GM18870 (cell line): ENCODE data around the gene GDNF.

ENCODE experiments used
- ATAC-seq: cut with Tn5 transposase; IDR thresholded peaks from one replicate; pipeline ENCODE4 v1.9.1; 2021; ENCODE audit warnings: moderate library complexity; ENCODE audit not compliant: unreplicated experiment

GDNF gene

DNA sequence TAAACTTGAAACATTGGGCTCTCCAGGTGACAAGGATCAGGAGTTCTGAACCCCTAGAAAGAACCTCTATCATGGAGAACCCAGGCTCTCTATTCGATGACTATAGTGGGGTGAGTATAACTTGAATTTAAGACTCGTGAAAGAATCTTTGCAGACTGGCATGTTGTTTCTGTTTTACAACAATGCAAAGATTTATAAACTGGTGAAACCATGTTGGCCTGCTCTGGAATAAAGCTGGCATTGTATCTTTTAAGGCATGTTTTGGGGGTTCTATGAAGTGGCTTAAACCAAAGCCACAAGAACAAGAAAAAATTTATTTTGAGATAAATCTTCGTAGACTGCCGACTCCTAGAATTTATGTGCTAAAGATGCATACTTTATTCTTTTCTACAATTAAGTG is 9.8 kb upstream of the GDNF start:
- ATAC-seq = no peak

DNA sequence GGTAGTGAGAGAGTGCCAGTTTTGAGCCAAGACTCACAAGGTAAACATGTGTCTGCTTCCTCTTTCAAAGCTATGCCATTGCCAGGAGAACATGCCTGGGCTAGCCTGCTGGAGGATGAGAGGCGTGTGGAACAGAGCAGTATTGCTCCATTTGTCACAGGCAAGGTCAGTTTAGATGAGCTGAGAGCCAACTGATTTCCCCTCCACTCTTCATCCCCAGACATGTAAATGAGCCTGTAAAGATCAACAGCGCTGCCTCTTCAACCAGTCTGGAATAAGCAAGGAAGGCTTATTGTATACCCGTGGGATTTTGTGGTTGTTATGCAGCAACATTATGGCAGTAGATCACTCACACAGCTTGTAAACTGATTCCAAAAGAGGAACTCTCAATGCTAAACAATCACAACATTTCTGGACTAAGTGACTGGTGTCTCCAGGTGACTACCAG is 8.2 kb upstream of the GDNF start:
- peak; percentile 66 for ATAC-seq

DNA sequence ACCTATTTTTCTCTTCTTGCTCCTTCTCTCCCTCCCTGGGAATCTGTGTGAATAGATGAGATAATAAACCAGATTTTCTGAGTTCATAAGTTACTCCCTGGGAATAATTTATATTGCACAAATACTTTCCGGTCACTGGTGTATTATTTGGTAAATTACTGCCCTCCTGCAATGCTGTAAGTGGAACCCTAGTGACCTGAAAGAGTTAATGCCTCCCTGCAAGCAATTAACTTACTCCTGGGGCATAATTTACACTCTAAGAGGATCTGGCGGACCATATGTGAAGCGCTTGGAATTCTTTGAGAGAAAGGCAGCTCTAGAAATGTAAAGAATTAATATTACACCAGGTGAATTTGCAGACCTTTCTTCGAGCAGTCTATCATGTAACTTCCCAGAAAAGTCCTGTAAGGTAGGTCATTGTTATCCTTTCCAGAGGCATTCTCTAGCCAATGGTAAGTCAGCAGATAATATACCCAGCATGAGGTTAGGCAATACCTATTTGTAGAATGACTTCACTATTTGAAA is 7.0 kb upstream of the GDNF start:
- no peak for ATAC-seq

- no peak for ATAC-seq
Observed at GRCh38 chr5:37844009-37844408, 4.2 kb upstream of the GDNF start.

GRCh38 chr5:37842048-37842447 is 2.2 kb upstream of the GDNF start:
- no peak for ATAC-seq

GRCh38 chr5:37841203-37841602 is 1.4 kb upstream of the GDNF start:
- no peak for ATAC-seq

- no peak for ATAC-seq
Observed at GRCh38 chr5:37840053-37841034, 503 bp upstream of the GDNF start.

DNA sequence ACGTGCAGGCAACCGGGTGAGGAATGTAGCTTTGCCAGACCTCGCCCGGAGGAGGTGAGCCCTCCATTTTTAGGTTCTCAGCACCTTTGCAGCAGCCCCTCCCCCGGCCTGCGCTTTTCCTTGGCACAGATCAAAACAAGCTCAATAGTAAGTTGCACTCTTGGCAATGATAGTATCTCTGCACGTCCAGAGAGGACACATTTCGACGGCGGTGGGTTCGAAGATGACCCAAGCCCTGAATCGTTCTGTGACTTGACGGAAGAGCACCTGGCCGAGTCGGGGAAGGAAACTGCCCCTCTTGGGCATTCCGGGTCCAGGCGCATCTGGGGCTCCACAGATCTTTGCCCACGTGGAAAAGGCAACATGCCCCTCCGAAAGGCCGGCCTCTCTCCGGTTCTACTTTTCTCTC is 904 bp downstream of the GDNF start:
- ATAC-seq = no peak

DNA sequence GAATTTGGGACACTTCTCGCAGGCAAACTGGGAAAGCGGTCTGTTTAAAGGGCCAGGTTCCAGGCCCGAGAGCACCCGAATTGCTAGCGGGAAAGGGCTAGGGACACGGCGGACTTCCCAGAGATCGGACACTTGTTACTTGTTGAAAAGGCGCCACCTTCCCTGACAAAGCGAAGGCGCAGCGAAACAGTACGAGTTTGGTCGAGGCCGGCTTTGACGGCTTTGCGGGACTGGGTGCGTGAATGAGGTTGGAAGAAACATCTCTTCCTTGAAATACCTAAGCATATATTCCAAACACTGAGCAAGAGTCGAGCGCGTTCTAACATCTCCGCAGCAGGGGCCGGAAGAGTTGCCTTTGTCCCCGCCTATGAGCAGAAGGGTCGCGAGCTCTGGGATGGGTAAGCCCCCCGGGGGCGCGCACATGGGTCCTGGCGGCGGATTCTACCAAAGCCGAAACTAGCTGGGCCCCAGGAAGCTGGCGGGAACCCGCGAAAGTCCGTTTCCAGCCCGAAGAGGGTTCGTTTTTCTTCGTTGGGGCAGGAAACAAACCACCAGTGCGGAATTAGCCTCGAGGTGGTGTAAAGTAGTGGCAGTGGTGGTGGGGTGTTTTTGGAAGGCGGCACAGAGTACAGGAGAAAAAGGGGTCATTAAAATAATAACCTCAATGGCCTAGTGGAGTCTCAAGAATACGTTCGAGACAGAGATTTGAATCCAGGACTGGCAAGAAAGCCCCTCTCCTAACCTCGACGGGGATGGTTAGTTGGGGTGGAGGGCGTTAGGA is 1.5 kb downstream of the GDNF start:
- no peak for ATAC-seq

GRCh38 chr5:37837414-37838032 is 2.3 kb downstream of the GDNF start:
- peak; percentile 52 for ATAC-seq

DNA sequence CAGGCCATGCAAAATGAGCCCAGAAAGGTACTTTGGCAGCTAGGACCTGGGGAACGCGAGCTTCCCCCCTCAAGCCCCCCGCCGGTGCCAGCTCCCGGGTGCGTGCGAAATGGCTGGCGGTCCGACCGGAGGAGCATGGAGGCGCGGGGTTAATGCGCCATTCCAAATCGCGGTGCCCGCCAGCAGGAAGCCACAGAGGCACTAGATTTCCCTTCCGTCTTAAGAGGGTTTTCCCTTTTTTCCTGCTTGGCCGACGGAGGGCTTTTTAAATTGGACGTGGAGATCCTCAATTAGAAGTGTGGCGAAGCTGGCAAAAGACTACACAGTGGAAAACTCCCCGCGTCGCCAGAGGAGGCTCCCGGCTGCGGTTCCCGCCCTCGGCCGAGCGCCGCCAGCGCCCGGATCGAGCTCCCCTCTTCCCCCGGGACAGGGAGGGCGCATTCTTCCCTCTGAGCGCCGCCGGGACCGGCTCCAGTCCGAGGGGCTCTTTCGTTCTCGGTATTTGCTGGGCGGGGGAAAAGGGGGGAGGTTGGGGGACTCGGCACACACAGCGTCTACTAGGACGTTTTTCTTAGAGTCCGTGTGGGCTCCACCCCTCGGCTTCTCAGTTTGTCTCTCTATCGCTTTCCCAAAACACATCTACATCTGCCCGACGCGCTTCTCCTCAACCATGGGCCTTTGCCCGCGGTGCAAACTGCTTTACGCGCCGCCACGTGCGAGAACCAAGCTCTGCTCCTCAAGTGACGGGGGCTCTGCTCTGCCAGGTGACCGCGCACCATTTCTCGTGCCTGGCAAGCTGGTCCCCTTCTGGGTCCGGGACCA is 3.0 kb downstream of the GDNF start:
- no peak for ATAC-seq

- no peak for ATAC-seq
Observed at GRCh38 chr5:37836235-37836591, 3.6 kb downstream of the GDNF start.

GRCh38 chr5:37835380-37835973 is 4.4 kb downstream of the GDNF start:
- ATAC-seq = no peak

- no peak for ATAC-seq
Observed at GRCh38 chr5:37834542-37835379, 5.1 kb downstream of the GDNF start.

- no peak for ATAC-seq
Observed at GRCh38 chr5:37833990-37834389, 5.9 kb downstream of the GDNF start.

GRCh38 chr5:37831821-37832534 is 7.9 kb downstream of the GDNF start:
- ATAC-seq = no peak

DNA sequence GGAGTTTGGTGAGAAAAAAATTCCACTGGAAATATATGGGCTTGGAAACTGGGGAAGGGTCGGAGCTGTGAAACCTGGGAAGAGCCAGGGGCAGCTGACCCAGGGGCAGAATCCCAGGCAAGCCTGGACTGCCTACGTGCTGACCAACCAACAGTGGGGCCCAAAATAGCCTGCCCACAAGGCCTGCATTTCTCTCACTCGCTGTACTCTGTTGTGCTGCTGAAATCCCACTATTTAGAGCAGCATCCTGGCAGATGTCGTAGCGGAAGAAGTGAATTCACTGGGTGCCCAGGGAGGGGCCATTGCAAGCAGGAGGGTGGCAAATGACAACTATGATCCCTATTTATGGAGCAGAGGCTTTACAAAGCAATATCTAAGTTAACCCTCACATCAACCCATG is 9.5 kb downstream of the GDNF start:
- ATAC-seq = no peak

- ATAC-seq = no peak
Observed at GRCh38 chr5:37825334-37825915, 14.4 kb downstream of the GDNF start.
